GM19193 (cell line): ENCODE results near the gene SPATA4.

Source experiments
- POLR2A ChIP-seq: IDR thresholded peaks from 4 replicates; pipeline ENCODE4 v1.6.1; 2011; ENCODE audit not compliant: insufficient read depth, insufficient read length; ENCODE audit errors: extremely low read depth

The SPATA4 gene

DNA sequence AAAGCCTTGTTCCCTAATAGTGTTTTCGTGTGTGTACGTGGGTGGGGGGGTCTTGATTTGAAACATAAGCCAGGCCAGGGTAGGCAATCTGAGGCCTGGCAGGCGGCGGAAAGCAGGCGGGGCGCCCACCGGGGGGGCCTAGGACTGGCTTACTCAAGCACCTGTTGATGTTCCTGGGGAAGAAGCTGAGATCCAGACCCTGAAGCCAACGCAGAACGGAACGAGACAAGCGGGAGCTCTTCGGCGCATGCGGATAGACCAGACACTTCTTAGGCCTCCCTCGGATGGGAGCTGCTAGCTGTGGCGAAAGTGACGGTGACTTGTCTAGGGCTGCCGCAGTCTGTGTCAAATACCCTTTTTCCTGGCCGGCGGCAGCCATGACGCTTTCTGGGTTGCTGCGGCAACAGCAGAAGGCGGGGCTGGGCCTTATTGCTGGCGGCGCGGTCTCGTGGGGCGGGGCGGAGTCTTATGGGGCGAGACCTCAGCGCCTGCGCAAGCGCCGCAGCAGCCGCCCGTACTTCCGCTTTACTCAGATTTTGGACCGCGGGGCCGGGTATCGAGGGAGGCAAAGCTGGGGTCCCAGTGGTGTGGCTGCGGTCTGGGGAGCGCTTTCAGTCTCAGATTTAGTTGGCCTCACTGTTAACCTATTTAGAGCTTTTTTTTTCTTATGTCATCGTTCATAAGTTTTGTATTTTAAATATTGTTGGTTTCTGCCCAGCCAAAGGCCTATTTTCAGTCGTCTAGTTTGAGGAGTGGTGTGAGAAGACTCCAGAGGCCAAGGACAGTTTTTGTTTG lies at the start of gene SPATA4:
Gene SPATA4 (minus strand): TSS at position 402 of the 795 bp plus-strand sequence. CDS start 23 bp downstream, at position 379.
- TF ChIP-seq POLR2A = no peak

DNA sequence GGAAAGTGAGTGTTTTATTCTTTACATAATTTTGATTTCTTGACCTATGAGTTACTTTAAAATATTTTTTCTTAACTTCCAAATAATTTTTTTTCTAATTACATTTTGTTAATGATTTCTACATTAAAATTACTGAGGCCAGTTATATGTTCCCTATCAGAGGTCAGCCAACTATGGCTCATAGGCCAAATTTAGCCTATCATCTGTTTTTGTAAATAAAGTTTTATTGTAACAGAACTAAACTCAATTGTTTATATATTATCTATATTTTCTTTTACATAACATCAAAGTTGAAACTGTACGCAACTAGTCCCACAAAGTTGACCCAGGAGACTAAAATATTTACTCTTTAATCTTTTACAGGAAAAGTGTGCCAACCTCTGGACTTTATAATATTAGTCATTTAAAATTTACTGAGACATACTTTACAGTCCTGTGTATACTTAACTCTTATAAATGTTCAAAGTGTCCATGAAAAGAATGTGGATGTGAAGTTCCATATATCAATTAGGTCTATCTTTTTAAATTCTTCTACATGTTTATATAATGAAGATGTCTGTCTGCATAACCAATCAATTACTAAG lies 47.5 kb upstream of the SPATA4 start:
- TF ChIP-seq POLR2A = no peak

DNA sequence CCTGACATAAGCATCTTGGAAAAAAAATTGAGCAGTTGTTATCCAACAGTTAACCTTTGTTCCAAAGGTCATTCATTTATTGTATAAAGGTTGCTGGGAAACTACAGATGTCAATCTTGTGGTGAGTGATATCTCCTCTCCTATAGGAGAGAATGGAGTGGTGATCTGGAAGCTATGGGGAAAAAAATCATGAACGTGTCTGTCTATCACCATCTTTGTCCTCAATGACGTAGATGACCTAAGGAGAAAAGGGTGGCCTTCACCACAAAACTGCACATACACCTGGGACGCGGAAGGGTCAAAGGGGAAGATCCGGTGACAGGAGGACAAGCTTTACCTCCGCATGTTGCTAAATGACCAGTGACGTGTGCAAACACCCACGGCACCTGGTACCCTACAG lies 46.3 kb upstream of the SPATA4 start:
- TF ChIP-seq POLR2A = no peak

DNA sequence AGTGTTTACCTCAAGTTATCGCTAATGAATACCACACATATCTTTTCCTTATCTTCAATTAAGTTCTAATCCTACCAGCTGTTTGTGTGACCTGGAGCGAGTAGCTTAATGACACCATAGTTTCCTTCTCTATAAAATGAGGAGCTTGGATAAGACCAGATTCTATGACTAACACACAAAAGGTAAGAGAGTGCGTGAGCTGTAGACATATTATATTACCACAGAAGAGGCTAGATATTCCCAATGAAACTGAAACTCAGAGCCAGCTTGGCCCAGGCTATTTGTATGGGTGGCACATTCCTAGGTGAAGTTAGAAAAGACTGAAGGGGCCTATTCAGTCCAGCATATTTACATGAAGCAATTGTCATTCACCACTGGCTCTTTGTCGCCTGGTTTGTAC lies 43.4 kb upstream of the SPATA4 start:
- no peak for TF ChIP-seq POLR2A

DNA sequence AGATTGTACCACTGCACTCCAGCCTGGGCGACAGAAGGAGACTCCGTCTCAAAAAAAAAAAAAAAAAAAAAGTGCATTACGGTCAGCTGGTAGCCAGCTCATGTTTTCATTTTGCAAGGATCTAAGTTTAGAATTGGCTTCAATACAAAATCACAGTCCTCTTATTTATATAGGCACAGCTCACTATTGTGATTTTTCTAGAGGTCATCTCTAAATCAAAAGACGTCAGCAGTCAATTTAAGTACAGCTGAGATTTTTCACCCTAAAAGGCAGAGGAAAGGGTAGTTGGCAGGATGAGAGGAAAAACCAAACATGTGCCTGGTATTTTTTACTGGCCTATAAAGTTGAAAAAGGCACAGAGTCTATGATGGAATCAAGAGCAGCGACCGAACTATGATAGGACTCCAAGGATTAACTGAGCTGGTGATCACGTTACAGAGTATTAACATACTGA lies 42.8 kb upstream of the SPATA4 start:
- no peak for TF ChIP-seq POLR2A

DNA sequence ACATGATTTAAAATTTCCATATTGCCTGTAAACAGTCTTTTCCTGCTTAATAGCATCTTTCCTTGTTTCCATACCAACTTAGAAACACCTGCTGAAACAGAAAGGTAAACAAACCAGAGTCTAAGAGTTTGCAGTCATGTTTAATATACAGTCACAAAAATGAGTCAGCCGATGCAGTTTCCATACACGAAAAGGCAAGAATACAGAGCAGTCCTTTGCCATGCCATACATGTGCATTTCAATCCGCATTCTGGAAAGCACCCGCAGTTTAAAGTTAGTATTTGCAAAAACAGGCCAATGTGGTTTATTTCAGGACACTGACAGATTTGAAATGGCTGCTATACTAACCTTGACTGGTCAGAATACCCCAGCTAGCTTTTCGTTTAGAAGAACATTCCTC lies 41.6 kb upstream of the SPATA4 start:
- no peak for TF ChIP-seq POLR2A

DNA sequence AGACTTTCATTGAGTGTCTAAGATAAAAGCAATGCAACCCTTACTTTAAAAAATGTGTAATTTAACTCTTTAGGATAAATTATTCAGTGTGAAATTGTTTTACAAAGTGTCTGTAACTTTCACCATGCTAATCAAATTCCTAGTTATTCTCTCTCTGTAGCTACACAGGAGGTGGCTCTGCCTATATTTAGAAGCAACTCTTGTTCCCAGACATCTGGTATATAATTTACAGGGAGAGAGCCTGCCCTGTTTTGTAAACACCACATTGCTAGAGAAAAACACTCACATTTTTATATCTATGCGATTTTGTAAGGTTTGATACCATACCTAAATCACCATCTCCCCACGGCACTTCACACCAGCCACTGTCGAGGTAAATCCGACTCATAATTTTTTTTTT lies 35.5 kb upstream of the SPATA4 start:
- TF ChIP-seq POLR2A = no peak

DNA sequence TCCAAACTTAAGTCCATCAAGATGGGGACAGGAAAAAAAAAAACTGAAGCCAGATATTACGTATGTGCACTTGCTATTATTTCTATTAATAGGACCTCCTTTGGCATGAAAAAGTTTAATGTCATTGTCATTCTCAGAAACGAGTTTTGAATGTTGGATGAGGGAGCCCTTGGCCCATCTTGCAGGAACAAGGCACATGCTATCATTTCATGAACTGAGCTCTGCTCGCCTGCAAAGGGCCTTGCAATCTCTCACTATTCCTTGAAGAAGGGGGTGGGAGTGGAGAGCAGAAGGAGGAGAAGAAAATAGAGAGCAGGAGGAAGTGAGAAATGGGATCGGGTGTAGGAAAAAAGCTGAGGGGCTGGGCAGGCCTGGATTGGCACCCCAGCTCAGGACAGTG lies 34.3 kb upstream of the SPATA4 start:
- no peak for TF ChIP-seq POLR2A

DNA sequence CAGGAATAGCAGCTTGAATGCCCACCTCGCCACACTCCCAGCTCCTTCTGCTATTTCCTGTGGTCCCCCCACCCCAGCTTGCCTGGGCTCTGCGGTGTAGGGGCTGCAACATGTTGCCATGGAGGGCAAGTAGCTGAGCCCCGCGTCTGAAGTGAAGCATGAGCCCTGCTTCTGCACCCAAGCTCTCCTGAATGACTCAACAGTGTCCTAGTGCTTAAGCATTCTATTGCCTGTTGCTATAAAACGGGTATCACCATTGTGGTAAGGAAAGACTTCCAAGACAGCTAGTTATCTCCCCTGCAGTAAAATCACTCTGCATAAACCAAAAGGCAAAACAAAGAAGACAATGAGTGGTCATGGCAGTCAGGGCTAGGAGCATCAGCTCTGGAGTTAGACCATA lies 31.4 kb upstream of the SPATA4 start:
- no peak for TF ChIP-seq POLR2A

DNA sequence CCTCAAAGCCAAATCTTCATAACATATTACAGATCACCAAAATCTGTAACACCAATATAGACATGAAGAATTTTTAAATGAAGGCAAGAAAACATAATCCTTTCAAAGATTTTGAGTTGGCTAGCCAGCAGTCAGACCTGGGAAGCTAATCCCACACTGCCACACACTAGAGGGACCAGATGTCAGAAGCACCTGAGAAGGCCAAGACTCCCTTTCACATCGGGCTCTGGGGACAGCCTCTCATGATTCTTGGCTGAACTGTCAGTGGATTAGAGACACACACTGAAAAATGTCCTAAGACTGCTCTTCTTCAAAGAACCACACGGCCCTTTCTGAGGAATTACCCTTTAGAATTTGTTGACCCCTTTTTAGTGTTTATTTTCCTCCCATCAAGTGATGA lies 28.2 kb upstream of the SPATA4 start:
- no peak for TF ChIP-seq POLR2A

DNA sequence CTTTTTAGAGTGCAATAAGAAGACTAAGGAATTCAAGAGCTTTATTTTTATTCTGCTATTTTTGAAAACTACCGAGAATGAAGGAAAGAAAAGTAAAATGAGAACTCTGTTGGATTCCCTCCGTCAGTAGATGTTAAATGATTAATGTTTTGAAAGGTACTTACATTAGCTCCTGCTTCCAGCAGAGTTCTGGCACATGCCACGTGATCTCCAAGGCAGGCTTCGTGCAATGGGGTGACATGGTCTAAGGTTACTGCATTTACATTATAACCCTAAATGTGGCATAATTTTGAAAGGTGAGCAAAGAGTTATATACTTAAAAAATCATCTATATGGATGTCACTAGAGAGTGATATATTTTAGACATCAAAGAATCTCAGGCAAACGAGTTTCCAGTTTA lies 26.8 kb upstream of the SPATA4 start:
- no peak for TF ChIP-seq POLR2A

DNA sequence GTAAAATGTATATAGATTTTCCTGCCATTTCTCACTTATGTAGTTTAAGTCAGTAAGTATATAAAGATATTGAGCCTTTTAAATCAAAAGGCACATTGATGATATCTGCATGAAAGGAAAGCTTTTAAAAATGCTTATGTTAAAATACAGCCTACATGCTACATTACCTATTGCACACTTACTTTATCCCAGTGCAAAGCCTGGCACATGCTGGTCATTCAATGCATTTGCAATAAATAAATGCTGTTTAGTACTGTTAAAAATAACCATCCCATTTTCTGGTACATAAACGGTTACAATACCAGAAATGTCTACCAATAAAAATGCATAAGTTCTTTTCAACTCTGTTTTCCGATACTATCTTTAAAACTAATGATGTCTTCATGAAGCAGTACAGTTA lies 22.1 kb upstream of the SPATA4 start:
- no peak for TF ChIP-seq POLR2A

DNA sequence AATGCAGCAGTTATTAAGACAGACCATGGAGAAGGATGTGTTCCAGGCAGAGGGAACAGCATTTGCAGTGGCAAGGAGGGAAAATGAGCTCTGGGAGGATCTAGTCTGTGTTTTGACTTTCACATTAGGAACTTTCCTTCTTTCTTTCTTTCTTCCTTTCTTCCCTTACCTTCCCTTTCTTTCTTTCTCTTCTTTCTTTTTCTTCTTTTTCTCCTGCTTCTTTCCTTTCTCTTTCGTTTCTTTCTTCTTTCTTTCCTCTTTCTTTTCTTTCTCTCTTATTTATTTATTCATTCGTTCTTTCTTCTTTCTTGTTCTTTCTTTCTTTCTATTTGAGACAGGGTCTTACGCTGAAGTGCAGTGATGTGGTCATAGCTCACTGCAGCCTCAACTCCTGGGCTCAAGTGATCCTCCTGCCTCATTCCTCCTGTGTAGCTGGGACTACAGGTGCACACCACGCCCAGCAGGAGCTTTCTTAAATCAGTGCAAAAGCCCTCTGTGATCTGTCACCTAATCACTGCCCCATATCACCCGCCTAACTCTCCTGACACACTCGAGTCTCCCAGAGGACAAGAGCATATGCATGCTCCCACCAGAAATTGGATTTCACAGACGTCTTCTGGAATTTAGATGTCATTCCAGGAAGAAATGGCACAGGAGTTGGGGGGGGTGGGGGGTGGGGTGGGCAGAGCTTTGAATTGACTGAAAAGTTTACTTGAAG lies 15.4 kb upstream of the SPATA4 start:
- TF ChIP-seq POLR2A = no peak

DNA sequence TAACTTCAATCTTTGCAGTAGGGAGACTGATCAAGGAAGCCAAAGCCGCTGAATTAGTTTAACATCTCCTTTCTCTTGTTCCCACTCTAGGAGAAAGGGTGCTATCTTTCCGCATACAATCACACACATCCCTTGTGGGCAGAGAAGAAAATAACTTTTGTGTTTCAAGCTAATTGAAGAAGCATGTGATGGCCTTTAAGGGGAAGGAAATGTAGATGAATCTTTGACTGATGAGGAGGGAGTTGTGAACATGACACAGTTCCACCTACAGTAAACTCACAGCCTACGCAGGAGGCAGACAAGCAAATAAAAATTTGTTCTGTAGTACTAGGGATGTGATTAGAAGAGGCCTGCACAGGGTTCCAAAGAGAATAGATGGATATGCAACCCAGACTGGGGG lies 14.7 kb upstream of the SPATA4 start:
- no peak for TF ChIP-seq POLR2A

DNA sequence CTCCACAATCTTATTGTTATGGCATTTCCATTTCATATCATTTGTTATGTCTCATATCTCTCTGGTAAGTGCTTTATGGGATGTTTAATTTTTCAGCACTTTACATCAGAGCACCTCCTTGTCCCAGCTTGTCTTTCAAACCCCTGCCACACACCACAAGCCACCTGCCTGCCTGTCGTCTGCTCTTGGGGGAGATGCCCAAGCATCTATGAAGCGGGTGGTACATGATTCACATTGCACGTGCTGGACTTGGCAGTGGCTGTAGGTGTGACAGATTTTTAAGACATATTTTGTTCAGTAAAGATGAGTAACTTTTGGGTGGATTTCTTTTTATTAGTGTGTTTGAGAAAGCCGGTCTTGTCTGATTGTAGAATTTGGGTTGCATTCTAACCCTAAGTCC lies 14.2 kb upstream of the SPATA4 start:
- no peak for TF ChIP-seq POLR2A

DNA sequence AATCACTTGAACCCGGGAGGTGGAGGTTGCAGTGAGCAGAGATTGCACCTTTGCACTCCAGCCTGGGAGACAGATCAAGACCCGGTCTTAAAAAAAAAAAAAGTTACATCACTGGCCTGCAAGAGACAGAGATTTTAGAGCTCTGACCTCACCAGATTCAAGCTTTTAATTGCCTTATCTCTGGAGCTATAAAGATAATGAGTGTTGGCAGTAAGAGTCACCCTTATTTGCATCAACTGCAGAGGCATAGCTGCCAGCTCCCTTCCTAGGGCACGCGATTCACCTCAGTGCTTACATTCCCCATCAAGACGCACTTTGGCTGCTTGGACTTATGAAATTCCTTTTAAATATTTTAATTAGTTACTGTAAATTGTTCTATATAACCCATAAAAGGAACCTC lies 12.5 kb upstream of the SPATA4 start:
- no peak for TF ChIP-seq POLR2A

DNA sequence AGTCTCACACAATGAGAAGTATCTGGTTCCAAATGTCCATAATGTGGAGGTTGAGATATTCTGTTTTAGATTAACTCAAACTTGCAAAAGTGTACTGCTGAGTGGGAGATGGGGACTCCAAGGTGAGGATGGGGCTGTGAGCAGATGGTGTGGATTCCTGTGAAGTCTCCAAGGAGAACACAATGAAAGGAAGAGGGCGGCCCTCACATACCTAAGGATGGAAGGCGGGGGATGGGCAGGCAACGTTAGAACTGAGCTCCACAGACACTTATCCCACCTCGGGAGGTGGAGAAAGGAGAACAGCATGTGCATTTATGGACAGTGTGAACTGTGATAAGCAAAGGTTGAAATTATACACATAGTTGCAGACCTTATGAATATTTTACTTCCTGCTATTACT lies 9.9 kb upstream of the SPATA4 start:
- TF ChIP-seq POLR2A = no peak
